ENCODE data around the gene CD36. TPM values are rescaled to one million over a fixed set of nuclear protein-coding genes. Genes with fewer than 3 reads are reported as not detected.

Gene CD36
- total RNA-seq, 1 experiment from 2014 or later, result 0.32 TPM

- Histone ChIP-seq H3K9me2 (ENCODE audit: insufficient read depth) (no peaks in the 10 kb centered on the region), H3K4me1 (ENCODE audit: control insufficient read depth in 1 of 2, insufficient read depth in 2 of 2, low read length in 2 of 2) (peaks cover 0 to 8% of the 10 kb centered on the region in 2 experiments; a peak in 2 of 4 replicates), H4K20me1 (ENCODE audit: insufficient read depth) (no peaks in the 10 kb centered on the region), H3K36me3 (ENCODE audit: control insufficient read depth in 1 of 2, insufficient read depth in 2 of 2, low read length in 2 of 2) (no peaks in the 10 kb centered on the region), H3K79me2 (ENCODE audit: insufficient read depth, low read length) (no peaks in the 10 kb centered on the region), H3K27ac (ENCODE audit: low read depth, low read length) (no peak overlapping the region), H3K9ac (ENCODE audit: low read length) (no peak overlapping the region), H3K4me2 (ENCODE audit: low read length) (no peak overlapping the region), H2AFZ (ENCODE audit: low read depth, low read length, poor library complexity, severe bottlenecking) (no peak overlapping the region), H3K9me3 (ENCODE audit: control insufficient read depth in 1 of 2, insufficient read depth in 1 of 2, low read depth in 1 of 2, low read length in 2 of 2) (no peaks in the 10 kb centered on the region), H3K4me3 (replicated peaks in 1 of 2; ENCODE audit: low read depth in 1 of 2, low read length in 2 of 2) (no peak overlapping the region), H3K27me3 (ENCODE audit: insufficient read depth, low read length) (no peaks in the 10 kb centered on the region)
- intact Hi-C loops (cut with micrococcal nuclease), result no loop called here
- CTCF ChIA-PET, result no interaction called here
- RAD21 ChIA-PET (ENCODE audit: low non-redundant PET in 1 of 2, low total read pairs in 2 of 2, uncharacterized antibody in 2 of 2, unreplicated experiment in 2 of 2), result no interaction called here
- TF ChIP-seq FOSL1 (IDR thresholded peaks at IDR 0.05; ENCODE audit: low read depth), result no peak
- TF ChIP-seq ATF3 (IDR thresholded peaks at IDR 0.05), result no peak
- TF ChIP-seq CBX3 (IDR thresholded peaks at IDR 0.05; ENCODE audit: low read depth), result no peak
- no peak for TF ChIP-seq SP1 (IDR thresholded peaks at IDR 0.05; ENCODE audit: low read depth)
- no peak for TF ChIP-seq REST (IDR thresholded peaks at IDR 0.05; ENCODE audit: low read depth)
- TF ChIP-seq MAX (IDR thresholded peaks at IDR 0.05), result no peak
- no peak for TF ChIP-seq SIN3A (IDR thresholded peaks at IDR 0.05; ENCODE audit: low read depth)
- no peak for TF ChIP-seq JUND (IDR thresholded peaks at IDR 0.05)
- TF ChIP-seq EGR1 (IDR thresholded peaks at IDR 0.05; ENCODE audit: low read depth), result no peak
- TF ChIP-seq EZH2phosphoT487 (IDR thresholded peaks at IDR 0.05; ENCODE audit: borderline replicate concordance), result no peak
- no peak for TF ChIP-seq EZH2 (IDR thresholded peaks at IDR 0.05)
- no peak for TF ChIP-seq YY1 (IDR thresholded peaks at IDR 0.05; ENCODE audit: extremely low read depth, insufficient replicate concordance, low read depth, low read length)
- no peak for TF ChIP-seq ZFX (IDR thresholded peaks at IDR 0.05)
- TF ChIP-seq, protein P1, sequence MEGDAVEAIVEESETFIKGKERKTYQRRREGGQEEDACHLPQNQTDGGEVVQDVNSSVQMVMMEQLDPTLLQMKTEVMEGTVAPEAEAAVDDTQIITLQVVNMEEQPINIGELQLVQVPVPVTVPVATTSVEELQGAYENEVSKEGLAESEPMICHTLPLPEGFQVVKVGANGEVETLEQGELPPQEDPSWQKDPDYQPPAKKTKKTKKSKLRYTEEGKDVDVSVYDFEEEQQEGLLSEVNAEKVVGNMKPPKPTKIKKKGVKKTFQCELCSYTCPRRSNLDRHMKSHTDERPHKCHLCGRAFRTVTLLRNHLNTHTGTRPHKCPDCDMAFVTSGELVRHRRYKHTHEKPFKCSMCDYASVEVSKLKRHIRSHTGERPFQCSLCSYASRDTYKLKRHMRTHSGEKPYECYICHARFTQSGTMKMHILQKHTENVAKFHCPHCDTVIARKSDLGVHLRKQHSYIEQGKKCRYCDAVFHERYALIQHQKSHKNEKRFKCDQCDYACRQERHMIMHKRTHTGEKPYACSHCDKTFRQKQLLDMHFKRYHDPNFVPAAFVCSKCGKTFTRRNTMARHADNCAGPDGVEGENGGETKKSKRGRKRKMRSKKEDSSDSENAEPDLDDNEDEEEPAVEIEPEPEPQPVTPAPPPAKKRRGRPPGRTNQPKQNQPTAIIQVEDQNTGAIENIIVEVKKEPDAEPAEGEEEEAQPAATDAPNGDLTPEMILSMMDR (IDR thresholded peaks at IDR 0.05 in 2 of 3, conservative IDR thresholded peaks at IDR 0.05 in 1 of 3; ENCODE audit: borderline replicate concordance in 1 of 3, insufficient read depth in 1 of 3, low read depth in 2 of 3, low read length in 2 of 3), result no peak
- no peak for TF ChIP-seq CEBPB (IDR thresholded peaks at IDR 0.05; ENCODE audit: low read depth)
- TF ChIP-seq RAD21 (IDR thresholded peaks at IDR 0.05; ENCODE audit: low read depth), result no peak
- TF ChIP-seq ELF1 (IDR thresholded peaks at IDR 0.05; ENCODE audit: borderline replicate concordance, low read depth), result no peak
- TF ChIP-seq ZNF274 (IDR thresholded peaks at IDR 0.05; ENCODE audit: low read depth, low read length), result no peak
- TF ChIP-seq, protein P2, sequence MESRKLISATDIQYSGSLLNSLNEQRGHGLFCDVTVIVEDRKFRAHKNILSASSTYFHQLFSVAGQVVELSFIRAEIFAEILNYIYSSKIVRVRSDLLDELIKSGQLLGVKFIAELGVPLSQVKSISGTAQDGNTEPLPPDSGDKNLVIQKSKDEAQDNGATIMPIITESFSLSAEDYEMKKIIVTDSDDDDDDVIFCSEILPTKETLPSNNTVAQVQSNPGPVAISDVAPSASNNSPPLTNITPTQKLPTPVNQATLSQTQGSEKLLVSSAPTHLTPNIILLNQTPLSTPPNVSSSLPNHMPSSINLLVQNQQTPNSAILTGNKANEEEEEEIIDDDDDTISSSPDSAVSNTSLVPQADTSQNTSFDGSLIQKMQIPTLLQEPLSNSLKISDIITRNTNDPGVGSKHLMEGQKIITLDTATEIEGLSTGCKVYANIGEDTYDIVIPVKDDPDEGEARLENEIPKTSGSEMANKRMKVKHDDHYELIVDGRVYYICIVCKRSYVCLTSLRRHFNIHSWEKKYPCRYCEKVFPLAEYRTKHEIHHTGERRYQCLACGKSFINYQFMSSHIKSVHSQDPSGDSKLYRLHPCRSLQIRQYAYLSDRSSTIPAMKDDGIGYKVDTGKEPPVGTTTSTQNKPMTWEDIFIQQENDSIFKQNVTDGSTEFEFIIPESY (IDR thresholded peaks at IDR 0.05; ENCODE audit: extremely low read depth, insufficient replicate concordance, low read length), result no peak
- POLR2A ChIA-PET, result no interaction called here
- no peak for DNase-seq (ENCODE audit: low read depth, low spot score)
- ATAC-seq, result no peak
- BruUV-seq (replicated peaks), result no TSS peak
Measured at GRCh38 chr7:80624763-80625162, 13.7 kb upstream of the CD36 start.
